ENCODE measurements around the gene AMACR.

DNA sequence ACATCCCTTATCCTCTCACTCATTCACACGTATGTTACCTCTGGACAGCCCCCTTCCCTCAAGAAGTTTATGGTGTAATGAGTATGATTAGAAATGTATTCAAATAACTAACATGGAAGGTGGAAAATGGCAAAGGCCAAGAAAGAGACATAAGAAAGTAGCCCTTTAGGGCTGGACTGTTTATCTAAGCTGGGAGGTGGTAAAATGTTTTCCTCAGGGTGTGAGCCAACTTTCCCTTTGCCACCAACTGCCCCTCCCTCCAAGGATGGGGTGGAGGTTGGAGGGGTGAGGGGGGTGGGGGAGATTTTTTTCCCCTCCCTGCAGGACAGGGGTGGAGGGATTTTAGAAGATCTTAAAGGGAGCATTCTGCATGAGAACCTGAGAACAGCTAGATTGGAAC is 31.5 kb downstream of the AMACR start:
- TF ChIP-seq, protein P1, sequence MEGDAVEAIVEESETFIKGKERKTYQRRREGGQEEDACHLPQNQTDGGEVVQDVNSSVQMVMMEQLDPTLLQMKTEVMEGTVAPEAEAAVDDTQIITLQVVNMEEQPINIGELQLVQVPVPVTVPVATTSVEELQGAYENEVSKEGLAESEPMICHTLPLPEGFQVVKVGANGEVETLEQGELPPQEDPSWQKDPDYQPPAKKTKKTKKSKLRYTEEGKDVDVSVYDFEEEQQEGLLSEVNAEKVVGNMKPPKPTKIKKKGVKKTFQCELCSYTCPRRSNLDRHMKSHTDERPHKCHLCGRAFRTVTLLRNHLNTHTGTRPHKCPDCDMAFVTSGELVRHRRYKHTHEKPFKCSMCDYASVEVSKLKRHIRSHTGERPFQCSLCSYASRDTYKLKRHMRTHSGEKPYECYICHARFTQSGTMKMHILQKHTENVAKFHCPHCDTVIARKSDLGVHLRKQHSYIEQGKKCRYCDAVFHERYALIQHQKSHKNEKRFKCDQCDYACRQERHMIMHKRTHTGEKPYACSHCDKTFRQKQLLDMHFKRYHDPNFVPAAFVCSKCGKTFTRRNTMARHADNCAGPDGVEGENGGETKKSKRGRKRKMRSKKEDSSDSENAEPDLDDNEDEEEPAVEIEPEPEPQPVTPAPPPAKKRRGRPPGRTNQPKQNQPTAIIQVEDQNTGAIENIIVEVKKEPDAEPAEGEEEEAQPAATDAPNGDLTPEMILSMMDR (conservative IDR thresholded peaks at IDR 0.05; ENCODE audit: low read depth, low read length) = no peak
- TF ChIP-seq EZH2phosphoT487 (IDR thresholded peaks at IDR 0.05; ENCODE audit: borderline replicate concordance, low read length) (no peak), EZH2 (IDR thresholded peaks at IDR 0.05; ENCODE audit: low read length, unreplicated experiment) (no peak)

Measured in PC-3 (cell line).